ENCODE results near the gene SIL1.

- TF ChIP-seq HCFC1 (IDR thresholded peaks at IDR 0.05; ENCODE audit: low read depth, low read length) (no peak), TAF1 (CRISPR knock-in tag; IDR thresholded peaks at IDR 0.05) (no peak), CTCF (CRISPR knock-in tag; IDR thresholded peaks at IDR 0.05) (no peak), ETV6 (CRISPR knock-in tag; conservative IDR thresholded peaks at IDR 0.05) (no peak), ZNF121 (CRISPR knock-in tag; IDR thresholded peaks at IDR 0.05) (no peak), NR2C2 (CRISPR knock-in tag; IDR thresholded peaks at IDR 0.05; ENCODE audit: borderline replicate concordance) (no peak), ARNT (IDR thresholded peaks at IDR 0.05) (no peak), SUZ12 (IDR thresholded peaks at IDR 0.05; ENCODE audit: low read depth, low read length) (no peak), RAD21 (CRISPR knock-in tag; IDR thresholded peaks at IDR 0.05) (no peak), JUND (CRISPR knock-in tag; IDR thresholded peaks at IDR 0.05) (no peak), TP53 (CRISPR knock-in tag; conservative IDR thresholded peaks at IDR 0.05) (no peak), ZNF747 (CRISPR knock-in tag; IDR thresholded peaks at IDR 0.05; ENCODE audit: borderline replicate concordance) (no peak)
Measured at GRCh38 chr5:138951091-138951985, 246.8 kb downstream of the SIL1 start.
